Kasumi-1 (cell line): ENCODE results near the gene COPS9.

Experiments
- DNase-seq, 2 experiments: peaks; one replicate each; lab custom pipeline; 2025; lab: John Stamatoyannopoulos, UW

The COPS9 gene

DNA sequence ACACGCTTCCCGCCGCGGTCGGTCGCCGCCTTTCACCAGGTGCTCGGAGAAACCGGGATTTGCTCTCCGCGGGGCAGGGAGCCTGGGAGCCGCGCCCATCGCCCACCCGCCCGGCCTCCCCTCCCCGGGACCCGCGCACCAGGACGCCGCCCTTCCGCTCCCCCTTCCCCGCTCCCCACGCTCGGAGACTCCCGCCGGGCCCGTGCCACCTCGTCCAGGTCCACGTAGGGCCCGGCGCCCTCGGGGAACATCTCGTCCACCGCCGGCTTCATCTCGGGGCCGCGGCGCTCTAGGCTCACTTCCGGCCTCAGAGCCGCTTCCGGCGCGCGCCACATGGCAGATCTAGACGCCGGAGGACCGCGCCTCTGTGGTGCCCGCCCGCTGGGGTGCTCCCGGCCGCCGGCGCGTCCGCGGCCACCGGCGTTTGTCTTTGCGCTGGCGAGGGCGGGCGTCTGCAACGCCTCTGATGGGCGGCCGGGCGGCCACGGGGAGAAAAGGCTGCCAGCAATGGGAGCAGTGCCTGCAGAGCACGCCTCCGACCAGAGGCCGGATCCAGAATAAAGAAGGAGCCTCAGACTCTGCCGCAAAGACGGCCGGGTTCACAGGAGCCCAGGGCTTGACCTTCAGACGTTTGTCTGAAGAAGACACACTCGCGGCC is at the start of gene COPS9:
Gene COPS9 (minus strand): TSS at position 293 of the 658 bp plus-strand sequence. CDS start 21 bp downstream, at position 272.
- peak; percentile 44 to 49 for DNase-seq

DNA sequence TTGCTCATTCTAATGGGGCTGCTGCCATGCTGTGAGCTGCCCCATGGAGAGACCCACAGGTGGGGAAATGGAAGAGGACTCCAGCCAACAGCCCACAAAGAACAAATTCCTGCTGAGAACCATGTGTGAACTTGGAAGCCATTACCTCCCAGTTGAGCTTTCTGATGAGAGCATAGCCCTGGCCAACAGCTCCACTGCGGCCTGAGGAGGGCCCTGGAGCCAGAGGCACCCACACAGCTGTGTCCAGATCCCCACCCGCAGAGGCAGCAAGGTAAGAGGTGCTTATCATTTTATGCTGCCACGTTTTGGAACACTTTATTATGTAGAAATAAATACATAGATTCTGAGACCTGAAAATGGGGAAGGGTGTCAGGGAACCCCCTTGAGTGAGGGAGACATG is 48.6 kb upstream of the COPS9 start:
- DNase-seq = no peak

DNA sequence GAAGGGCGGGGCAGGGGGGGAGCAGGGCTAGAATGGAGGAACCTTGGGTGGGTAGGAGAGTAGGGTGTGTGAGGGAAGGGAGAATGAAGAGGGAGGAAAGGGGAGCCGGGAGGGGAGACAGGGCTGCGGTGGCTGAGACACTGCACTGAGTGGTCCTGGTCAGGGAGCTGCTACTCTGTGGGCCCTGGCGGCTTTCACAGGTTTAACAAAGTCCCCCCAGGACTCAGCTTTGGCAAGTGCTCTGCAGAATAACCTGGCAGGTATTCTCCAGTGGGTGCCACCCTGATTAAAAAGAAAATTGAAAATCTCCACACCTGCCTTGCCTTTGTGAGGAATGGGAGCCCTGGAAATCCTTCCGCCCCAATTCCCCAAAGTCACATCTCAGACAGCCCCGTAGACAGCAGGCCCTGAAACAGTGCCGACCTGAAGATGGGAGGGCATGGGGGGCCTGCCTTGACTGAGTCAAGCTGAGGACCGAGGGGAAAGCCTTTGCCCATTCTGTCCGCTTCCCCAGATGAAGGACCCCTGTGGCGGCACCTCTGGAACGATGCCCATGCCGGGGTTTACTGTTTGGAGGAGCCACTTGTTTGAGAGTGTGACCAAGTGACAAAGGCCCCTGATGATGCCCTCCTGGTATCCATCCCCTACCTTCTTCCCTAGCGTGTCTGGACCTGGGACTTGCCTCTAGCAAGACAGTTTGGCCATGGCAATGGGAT is 47.9 kb upstream of the COPS9 start:
- DNase-seq = no peak

DNA sequence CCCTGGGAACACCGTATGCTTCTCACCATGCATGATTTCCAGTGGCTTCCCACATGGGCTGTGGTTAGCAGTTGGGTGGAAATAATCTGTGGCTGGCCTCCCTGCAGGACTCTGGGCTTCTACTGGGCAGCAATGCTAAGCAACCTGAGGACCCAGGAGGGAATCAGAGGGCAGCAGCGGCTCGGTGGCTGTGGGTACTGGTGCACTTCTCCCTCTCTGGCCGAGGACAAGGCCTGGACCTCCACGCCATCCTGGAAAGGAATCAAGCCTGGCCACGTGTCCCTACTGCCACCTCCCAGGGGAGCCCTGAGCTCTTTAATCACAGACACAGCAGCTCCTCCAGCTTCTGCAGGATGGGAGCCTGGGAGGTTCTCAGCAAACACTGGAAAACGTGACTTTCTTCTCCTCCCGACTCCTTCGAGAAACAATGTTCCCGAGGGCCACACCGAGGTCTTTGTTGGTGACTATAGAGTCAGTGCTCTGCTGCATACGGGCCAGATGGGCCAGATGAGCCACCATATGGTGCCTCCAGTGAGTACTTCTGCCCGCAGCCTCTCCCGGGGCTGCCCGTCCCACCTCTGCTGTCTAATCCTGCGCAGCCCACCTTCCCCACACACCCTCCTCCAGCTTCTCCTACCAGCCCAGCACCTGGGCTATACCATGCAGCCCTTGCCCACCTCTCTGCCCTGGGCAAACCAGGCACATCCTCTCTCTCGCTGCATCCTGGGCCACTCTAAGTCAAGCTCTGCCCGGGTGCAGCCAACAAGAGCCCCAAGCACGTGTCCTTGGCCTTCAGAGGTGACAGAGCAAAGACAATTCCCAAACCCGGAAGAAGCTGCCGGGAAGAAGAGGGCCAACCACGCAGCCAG is 47.1 kb upstream of the COPS9 start:
- no peak for DNase-seq

DNA sequence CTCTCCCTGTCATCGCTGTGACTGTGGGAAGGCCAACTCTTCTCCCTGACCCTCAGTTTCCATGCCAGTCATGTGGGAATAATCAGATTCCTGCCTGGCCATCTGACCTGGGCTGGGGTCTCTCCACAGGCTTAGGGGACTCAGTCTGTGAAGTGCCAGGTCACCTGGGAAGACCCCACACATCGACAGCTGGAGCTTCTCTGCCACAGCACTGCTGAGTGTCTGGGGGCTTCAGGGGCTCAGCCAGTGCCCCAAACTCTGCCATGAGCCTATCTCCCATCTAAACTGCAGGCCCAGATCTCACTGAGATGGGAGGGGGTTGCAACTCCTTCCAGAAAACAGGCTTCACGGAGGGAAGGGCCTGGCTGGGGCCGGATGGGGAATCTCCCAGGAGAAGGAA is 46.4 kb upstream of the COPS9 start:
- DNase-seq = no peak

DNA sequence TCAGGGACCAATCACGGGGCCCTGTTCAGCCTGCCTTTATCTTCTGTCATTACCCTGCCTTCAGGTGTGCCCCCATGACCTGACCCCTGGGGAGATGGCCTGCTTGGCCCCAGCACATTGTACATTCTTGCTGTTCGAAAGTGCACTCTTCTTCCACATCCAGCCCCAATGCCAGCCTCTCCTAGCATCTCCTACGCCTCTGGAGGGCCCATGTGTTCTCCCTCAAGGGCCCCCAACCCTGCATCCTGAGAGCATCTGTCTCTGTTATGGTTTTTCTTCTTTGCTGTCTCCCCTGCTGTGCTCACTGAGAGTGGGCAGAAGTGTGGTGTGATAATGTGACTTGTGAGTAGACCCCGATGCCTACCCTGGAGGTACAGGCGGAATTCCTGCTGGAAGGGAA is 45.9 kb upstream of the COPS9 start:
- no peak for DNase-seq

DNA sequence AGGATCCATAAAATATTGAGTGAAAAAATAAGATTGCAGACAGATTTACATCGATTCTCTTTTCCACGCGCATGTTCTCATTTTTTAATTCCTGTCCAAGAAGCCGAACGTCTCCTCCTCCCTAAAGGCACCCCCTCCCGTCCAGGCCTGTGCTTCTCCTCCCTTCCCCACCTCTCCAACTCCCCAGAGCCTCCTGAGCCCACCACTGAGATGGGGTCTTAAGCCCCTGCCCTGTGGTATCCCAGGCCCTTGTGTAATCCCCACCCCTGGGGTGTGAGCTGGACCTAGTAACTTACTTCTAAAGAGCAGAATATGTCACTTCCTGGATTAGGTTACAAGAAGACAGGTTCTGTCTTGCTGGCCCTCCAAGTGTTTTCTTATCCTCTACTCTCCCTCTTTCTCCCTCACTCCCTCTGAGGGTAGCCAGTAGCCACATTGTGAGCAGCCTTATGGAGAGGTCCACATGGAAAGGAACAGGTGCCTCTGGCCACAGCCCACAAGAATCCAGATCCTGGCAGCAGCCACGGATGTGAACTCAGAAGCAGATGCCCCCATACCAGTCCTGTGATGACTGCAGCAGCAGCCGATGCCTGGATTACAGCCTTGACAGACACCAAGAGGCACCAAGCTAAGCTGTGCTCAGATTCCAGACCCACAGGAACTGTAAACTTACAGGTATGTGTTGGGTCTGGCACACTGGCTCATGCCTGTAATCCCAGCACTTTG is 44.0 kb upstream of the COPS9 start:
- no peak for DNase-seq

DNA sequence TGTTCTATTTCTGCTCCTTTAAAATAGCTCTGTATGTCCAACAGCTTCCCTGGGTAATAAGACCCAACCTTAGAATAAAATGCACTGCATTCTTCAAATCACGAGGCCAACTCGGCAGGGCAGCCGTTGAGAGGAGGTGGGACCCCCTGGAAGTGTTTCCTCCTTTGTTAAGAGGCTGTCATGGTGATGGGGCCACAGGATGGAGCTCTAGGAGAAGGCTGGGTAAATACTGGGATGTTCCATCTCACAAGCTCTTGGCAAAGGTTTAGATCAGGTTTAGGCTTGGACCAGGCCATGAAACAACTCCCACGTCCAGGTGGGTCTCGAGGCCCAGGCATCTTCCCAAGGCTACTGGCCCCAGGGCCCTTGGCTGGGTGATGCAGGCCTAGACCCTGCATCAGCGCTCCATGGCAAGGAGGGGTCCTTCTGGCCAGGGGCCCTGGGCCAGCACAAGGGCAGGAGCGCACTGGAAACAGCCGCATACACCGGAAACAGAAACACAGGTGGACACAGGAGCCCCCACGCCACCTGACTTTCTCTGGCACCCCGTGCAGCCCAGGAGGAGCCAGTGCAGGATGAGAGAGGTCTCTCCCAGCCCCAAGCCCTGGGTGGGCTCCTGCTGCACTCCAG is 43.2 kb upstream of the COPS9 start:
- DNase-seq = no peak

DNA sequence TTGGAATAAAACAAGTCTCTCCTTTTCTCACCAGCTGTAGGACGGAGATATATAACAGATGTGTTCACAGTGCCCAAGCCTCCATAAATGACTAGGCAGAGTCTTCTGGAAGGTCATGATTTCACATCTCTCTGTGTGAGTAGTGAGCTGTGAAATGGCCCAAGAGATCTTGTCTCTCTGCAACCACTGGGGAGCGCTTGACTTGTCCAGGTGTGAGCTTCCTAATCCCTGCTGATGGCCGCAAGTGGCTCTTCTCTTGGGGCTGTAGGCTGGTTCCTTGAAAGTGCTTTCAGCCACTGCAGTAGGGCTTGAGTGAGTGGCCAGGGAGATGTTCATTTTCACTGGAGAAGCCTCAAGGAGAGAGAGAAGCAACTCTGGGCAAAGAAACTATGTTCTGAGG is 42.5 kb upstream of the COPS9 start:
- DNase-seq = no peak

DNA sequence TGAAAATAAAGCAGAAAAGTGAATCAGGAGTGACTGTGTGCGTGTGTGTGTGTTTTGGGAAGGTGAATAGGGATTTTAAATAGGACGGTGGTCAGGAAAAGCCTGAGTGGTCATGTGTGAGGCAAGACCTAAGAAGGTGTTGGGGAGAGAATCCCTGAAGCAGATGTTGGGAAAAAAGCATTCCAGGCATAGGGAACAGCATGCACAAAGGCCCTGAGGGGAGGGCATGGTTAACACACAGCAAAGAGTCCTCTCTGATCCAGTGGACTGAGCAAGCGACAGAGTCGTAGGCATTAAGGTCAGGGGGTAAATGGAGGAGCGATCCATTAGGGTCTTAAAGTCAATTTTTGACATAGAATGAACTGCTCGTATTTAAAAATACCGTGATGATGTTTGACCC is 38.4 kb upstream of the COPS9 start:
- DNase-seq = no peak

DNA sequence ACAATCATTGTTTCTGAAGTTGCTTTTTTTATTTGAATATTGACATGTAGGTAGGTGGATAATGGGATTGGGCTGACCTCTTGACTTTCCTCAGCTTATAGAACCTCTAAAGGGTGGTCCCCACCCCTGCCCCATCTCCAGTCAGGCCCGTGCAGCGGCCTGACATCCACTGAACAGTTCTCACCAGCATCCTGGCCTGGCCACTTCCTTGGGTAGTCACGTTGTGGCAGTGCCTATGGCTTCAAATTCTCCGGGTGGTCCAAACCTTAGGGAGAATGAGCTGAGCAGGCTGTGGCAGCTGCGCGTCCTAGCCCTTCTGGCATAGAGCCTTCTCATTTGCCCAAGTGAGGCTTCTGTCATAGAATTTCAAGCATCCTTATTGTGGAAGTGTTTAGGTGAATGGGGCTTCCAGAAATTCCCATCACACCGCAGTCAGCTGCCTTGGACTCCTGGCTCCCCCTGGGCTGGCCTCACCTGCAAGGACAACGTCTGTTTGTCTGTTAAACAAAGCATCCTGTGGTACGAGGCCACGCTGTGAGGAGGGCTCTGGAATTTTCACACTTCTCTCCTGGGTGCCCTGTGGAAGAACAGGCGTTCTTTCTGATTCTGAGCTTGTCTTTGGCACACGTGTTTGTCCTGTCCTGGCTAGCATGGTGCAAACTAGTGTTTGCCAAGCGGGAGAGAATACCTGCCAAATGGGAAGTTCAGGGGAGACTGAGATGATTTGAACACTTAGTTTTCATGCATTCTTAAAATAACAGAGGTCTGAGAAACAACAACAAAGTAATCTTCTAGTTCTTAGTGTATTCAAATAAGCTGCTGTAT is 36.2 kb upstream of the COPS9 start:
- DNase-seq = no peak

DNA sequence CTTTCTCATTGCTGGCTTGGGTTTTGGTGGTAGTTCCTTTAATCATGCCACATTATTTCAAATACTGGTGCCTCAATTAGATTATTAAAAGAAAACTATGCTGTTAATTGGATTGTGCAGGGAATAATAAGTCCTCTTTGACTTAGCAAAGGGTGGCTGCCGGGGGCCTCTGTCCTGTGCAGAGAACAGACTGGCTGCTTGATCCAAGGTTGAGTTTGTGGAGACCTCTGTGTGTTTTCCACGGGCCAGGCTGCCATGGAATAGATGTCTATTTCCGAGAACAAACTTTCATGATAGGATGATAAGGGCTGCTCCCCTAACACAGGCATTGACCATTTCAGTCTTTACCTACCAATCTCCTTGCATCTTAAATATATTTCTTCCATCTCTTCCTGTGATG is 34.8 kb upstream of the COPS9 start:
- DNase-seq = no peak

DNA sequence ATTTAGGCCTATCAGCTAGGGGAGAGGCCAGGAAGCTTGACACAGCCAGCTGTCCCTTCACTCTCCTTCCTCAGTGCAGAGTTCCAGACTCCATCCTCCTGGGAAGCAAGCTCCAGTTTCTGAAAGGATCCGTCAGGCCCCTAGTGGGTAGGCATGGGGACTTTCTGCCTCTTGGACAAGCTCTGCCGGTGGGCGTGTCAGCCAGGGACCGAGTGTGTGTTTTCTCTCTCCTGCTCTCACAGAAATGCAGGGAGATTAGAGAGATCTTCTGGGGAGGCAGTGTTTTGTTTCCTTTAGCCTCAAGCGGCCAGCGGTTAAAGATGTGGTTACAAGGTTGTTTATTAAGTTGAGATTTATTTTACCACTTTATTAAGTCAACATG is 34.2 kb upstream of the COPS9 start:
- DNase-seq = no peak

DNA sequence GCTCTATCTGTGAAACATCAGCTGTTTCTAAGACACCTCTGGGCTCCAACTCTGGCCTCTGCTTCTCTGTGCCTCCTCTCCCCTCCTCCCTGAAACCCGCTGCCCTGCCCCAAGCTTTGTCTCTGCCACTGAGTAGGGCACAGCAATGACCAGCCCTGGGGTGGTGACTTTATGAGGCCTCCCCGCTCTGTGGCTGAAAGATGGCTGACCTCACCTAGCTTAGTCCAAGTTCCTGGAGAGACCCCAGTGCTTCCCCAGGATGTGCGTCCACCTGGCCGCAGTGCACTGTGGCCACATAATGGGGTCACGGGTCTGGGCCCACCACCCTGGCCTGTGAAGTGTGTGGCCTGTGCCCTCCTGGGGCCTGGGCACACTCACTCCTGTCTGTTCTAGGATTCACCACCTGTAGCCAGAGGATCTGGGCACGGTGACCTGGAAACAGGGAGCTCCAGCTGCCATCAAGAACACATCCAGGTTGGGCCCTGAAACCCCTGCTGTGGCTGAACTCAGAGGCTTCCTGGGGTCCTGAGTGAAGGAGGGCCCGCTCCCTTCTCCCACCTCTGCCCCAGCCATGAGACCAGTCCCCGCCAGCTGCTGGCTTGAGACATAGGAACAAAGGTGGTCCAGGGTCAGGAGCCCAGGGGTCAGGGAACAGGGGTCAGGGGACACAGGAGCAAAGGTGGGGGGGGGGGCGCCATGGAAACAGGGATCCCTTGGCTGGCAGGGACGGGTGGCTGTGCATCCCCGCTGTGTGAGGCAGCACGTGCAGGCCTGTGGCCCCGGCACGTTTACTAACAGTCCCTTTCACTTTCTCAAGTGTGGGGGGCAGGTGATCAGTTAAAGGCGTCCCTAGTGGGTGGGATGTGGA is 33.6 kb upstream of the COPS9 start:
- DNase-seq = no peak

DNA sequence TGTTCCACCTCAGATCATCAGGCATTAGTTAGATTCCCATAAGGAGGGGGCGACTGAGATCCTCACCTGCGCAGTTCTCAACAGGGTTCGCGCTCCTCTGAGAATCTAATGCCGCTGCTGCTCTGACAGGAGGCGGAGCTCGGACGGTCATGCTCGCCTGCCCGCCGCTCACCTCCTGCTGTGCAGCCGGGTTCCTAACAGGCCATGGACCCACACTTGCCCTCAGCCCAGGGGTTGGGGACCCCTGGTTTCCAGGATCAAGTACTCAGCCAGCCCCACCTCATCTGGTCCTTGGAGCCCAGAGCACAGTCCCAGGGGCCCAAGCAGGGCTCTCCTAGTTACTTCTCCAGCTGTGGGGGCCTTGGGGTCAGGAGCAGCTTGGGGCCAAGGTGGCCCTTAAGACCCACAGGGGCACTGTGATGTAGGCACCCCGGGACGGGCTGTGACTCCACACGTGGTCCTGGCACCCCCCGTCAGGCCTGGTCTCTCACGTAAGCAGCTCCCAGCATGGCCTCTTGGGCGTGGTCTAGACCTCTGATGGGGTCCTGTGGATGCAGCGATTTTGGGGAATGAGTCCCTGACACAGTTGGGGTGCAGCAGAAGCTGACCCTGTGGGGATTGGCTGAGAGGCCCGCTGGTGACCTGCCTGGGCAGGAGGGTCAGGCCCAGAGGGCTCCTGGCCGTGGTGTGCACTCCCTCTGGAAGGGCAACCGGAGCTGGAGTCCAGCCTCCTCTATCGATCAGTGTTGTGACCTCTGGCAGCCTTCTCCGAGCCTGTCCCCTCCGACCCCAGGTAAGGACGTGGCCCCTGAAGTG is 32.6 kb upstream of the COPS9 start:
- DNase-seq = no peak

DNA sequence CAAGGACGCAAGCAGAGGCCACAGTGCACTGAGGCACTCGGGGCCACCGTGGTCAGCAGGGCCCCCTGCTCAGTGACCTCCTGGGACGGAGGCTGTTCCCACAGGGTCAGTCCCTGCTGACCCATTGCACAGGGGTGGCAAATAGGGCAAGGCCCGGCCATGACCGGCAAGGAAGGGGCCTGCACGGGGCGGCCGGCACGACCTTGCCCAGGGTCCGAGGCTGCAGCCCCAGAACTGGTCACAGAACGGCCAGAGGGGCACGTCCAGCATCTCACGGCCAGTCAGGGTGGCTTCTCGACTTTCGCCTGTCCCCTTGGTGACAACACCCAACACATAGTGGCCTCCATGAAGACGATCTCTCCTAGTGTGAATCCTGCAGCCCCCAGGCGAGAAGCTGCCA is 31.9 kb upstream of the COPS9 start:
- DNase-seq = no peak

DNA sequence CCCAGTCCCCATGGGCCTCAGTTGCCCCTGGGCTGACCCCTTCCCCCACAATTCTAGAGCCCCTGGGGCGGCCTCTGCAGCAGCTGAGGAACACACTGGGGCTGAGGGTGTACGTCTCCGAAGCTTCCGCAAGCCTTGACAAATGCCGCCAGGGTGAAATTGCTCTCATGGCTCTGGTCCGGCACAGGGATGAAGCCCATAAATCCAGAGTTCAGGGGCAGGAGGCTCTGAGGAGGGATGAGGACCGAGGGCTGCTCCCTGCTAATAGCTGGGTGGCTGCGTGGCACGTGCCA is 31.4 kb upstream of the COPS9 start:
- no peak for DNase-seq

DNA sequence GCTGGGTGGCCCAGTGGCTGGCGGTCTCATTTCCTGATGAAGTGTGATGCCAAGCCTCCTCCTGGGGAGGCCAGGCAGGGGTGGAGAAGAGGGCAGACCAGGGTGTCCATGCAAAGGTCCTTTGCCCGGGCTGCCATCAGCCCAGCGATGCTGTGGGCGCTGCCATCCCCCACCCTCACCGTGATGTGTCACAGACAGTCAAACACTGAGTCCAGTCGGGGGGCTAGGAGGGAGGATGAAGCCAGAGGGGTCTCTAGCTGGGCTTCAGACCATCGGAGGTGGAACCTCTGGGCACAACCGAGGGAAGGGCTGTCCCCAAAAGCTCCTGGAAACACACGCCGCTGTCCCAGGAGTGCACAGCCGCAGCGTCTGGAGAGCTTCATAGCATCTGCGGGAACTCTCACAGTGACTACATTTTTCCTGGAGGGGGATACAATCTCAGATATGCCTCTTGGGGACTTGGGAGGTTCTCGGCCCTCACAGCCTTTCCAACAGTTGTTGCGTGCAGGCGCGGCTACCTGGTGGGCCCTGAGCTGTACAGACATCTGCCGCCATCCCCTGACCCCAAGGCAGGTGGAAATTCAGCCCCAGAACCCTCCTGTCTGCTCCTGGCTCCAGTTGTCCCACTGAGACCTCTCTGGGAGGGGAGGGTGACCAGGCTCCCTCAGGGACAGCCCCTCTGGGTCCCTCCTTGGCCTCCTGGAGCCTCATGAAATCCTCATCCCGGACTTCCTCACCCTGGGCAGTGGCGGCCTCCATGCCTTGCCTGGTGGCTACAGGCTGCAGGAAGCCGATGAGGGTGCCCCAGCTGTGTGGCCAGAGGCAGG is 30.9 kb upstream of the COPS9 start:
- DNase-seq = no peak
